ENCODE measurements around the gene CASK. TPM values are rescaled to one million over a fixed set of nuclear protein-coding genes. Genes with fewer than 3 reads are reported as not detected.
"Not testable (repeated sequence)": the region's sequence is repeated elsewhere in the genome, so short reads cannot be mapped to it uniquely, and the experiment has no call there.

The CASK gene
- total RNA-seq, 6 donors from 2014 or later: 25.1 to 61.6 (median 35.3) TPM

- Histone ChIP-seq H3K4me1 (no peaks in the 10 kb centered on the region), H3K9me3 (no peaks in the 10 kb centered on the region), H3K27ac (no peak overlapping the region), H3K27me3 (no peaks in the 10 kb centered on the region), H3K4me3 (no peak overlapping the region), H3K36me3 (no peaks in the 10 kb centered on the region)
- 60 to 84% methylated on average over 4 of the region's 4 CpGs for WGBS, 2 donors
- DNase-seq (no peak), ATAC-seq (ENCODE audit: low FRiP score in 2 of 2) (no peak)
- TF ChIP-seq POLR2AphosphoS5 (IDR thresholded peaks at IDR 0.05): no peak
- TF ChIP-seq POLR2A (IDR thresholded peaks at IDR 0.05): no peak
- no peak for TF ChIP-seq EP300 (IDR thresholded peaks at IDR 0.05)
- TF ChIP-seq, protein P1, sequence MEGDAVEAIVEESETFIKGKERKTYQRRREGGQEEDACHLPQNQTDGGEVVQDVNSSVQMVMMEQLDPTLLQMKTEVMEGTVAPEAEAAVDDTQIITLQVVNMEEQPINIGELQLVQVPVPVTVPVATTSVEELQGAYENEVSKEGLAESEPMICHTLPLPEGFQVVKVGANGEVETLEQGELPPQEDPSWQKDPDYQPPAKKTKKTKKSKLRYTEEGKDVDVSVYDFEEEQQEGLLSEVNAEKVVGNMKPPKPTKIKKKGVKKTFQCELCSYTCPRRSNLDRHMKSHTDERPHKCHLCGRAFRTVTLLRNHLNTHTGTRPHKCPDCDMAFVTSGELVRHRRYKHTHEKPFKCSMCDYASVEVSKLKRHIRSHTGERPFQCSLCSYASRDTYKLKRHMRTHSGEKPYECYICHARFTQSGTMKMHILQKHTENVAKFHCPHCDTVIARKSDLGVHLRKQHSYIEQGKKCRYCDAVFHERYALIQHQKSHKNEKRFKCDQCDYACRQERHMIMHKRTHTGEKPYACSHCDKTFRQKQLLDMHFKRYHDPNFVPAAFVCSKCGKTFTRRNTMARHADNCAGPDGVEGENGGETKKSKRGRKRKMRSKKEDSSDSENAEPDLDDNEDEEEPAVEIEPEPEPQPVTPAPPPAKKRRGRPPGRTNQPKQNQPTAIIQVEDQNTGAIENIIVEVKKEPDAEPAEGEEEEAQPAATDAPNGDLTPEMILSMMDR (IDR thresholded peaks at IDR 0.05): no peak
Observed at GRCh38 chrX:41516999-41517765, 406.2 kb downstream of the CASK start.

DNA sequence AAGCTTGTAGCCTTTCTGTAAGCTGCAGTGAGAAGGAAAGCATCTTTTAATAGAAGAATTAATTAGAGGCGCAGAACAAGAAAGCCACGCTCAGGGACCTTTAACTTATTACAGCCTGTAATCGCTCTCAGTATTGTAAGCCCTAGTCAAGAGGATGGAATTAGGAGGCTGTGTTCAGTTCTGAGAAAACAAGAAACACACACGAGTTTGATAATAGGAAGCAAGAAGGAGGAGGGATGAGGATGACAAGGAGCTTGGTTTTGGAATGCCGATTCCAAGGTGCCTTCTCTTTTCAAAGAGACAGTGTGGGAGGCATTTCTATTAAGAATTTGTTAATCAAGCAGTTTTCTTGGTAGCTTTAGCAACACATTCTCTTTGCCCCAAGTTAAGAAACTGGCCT, 406.9 kb downstream of the CASK start:
- WGBS, 2 donors: 81 to 84% methylated on average over 5 of the region's 5 CpGs
- DNase-seq (no peak), ATAC-seq (ENCODE audit: low FRiP score in 2 of 2) (no peak)
- H3K4me3 ChIP-seq: no peak overlapping the region
- no peaks in the 10 kb centered on the region for H3K9me3 ChIP-seq
- H3K27me3 ChIP-seq: no peaks in the 10 kb centered on the region
- H3K4me1 ChIP-seq: no peaks in the 10 kb centered on the region
- H3K27ac ChIP-seq: no peak overlapping the region
- TF ChIP-seq POLR2A (IDR thresholded peaks at IDR 0.05) (no peak), EP300 (IDR thresholded peaks at IDR 0.05) (no peak), POLR2AphosphoS5 (IDR thresholded peaks at IDR 0.05) (no peak)
- TF ChIP-seq, protein P1 (IDR thresholded peaks at IDR 0.05): no peak
- no peaks in the 10 kb centered on the region for H3K36me3 ChIP-seq

GRCh38 chrX:41515376-41515775, 408.0 kb downstream of the CASK start:
- H3K36me3 ChIP-seq: no peaks in the 10 kb centered on the region
- WGBS, 2 donors: 93 to 95% methylated on average over 12 of the region's 12 CpGs
- H3K27me3 ChIP-seq: no peaks in the 10 kb centered on the region
- no peak overlapping the region for H3K4me3 ChIP-seq
- DNase-seq (no peak), ATAC-seq (ENCODE audit: low FRiP score in 2 of 2) (no peak)
- H3K9me3 ChIP-seq: no peaks in the 10 kb centered on the region
- H3K4me1 ChIP-seq: no peaks in the 10 kb centered on the region
- H3K27ac ChIP-seq: no peak overlapping the region
- no peak for TF ChIP-seq EP300 (IDR thresholded peaks at IDR 0.05)
- no peak for TF ChIP-seq POLR2A (IDR thresholded peaks at IDR 0.05)
- TF ChIP-seq POLR2AphosphoS5 (IDR thresholded peaks at IDR 0.05): no peak
- TF ChIP-seq, protein P1 (IDR thresholded peaks at IDR 0.05): no peak

DNA sequence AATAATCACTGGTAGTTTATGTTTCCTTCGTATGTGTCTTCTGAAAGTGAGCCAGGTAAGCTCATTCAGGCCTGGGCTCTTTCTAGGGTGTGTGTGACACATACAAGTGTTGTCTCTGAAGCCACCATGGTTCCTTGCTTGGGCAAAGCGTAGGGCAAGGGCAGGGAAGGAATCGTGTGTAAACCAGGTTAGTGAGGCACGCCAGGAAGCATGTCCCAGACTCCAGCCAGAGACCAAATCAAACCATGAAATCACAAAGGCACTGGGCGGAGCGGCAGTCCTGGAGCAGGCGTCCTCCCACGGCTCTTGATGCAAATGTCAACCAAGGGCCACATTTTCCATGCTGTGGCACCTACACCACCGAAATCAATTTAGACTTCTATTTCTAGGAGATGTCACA, 409.2 kb downstream of the CASK start:
- no peaks in the 10 kb centered on the region for H3K36me3 ChIP-seq
- H3K9me3 ChIP-seq: no peaks in the 10 kb centered on the region
- TF ChIP-seq POLR2A (IDR thresholded peaks at IDR 0.05): no peak
- no peak for TF ChIP-seq EP300 (IDR thresholded peaks at IDR 0.05)
- TF ChIP-seq POLR2AphosphoS5 (IDR thresholded peaks at IDR 0.05): no peak
- TF ChIP-seq, protein P1 (IDR thresholded peaks at IDR 0.05): no peak
- 85% methylated on average over 9 of the region's 9 CpGs for WGBS, 2 donors
- no peaks in the 10 kb centered on the region for H3K27me3 ChIP-seq
- H3K4me3 ChIP-seq: no peak overlapping the region
- H3K4me1 ChIP-seq: no peaks in the 10 kb centered on the region
- DNase-seq: no peak
- no peak overlapping the region for H3K27ac ChIP-seq
- ATAC-seq (ENCODE audit: low FRiP score in 2 of 2): no peak

DNA sequence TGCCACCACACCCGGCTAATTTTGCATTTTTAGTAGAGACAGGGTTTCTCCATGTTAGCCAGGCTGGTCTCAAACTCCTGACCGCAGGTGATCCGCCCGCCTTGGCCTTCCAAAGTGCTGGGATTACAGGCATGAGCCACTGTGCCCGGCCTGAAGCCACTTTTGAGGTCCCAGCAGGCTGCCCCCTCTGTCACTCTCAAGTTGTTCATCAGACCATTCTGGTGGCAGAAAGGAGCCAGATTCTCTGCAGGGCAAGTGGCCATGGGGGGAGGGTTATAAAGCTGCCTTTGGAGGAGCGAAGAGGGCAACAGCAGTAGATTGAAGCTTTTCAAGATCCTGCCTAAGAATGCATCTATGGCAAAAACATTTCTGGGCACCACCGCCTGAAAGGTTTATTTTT, 410.5 kb downstream of the CASK start:
- not testable (repeated sequence) for H3K4me1 ChIP-seq; DNase-seq; H3K4me3 ChIP-seq; ATAC-seq (ENCODE audit: low FRiP score in 2 of 2); H3K9me3 ChIP-seq; H3K27ac ChIP-seq; H3K36me3 ChIP-seq; H3K27me3 ChIP-seq
- 89 to 90% methylated on average over 2 to 7 of the region's 7 CpGs for WGBS, 2 donors

Measured in upper lobe of left lung (tissue), 6 donors.